Breast epithelium (tissue), 4 donors: Measurements from ENCODE around the gene SRSF4. TPM values are rescaled to one million over a fixed set of nuclear protein-coding genes. Genes with fewer than 3 reads are reported as not detected.
"Not testable (repeated sequence)": the region's sequence is repeated elsewhere in the genome, so short reads cannot be mapped to it uniquely, and the experiment has no call there.

ENCODE experiments used
- DNase-seq, 2 donors: peaks; one replicate each; pipeline ENCODE4 v3.0.0-alpha.2; 2019; ENCODE audit warnings: low spot score in 2 of 2
- H3K27ac ChIP-seq, 2 donors: fragments of 200-600 bp; sonication (generic) in 1 of 2; one replicate each; pipeline ENCODE4 v1.5.1; 2016 to 2019; ENCODE audit warnings: mild to moderate bottlenecking in 1 of 2
- H3K27me3 ChIP-seq, 2 donors: fragments of 200-600 bp; sonication (generic) in 1 of 2; one replicate each; pipeline versions ENCODE4 v1.5.1 to v1.6.0; 2017 to 2019; ENCODE audit warnings: control low read depth in 1 of 2, mild to moderate bottlenecking in 1 of 2
- H3K36me3 ChIP-seq: fragments of 200-600 bp; one replicate; pipeline ENCODE4 v1.5.1; 2019
- H3K4me1 ChIP-seq, 2 donors: fragments of 200-600 bp; sonication (generic); one replicate each; pipeline ENCODE4 v1.5.1; 2016 to 2019; ENCODE audit warnings: control low read depth in 1 of 2
- H3K4me3 ChIP-seq, 3 donors: fragments of 200-600 bp; sonication (generic); 1 replicate in 2 of 3; 2 replicates in 1 of 3; pipeline ENCODE4 v1.5.1; 2016 to 2019; ENCODE audit warnings: mild to moderate bottlenecking in 3 of 3, moderate library complexity in 2 of 3
- H3K9me3 ChIP-seq, 2 donors: fragments of 200-600 bp; sonication (generic) in 1 of 2; one replicate each; pipeline ENCODE4 v1.5.1; 2016 to 2019; ENCODE audit warnings: control low read depth in 1 of 2
- CTCF ChIP-seq, 3 donors: fragments of 450-650 bp; IDR thresholded peaks; one replicate each; pipeline ENCODE4 v1.5.1; 2016 to 2017; ENCODE audit warnings: antibody characterized with exemption in 3 of 3, mild to moderate bottlenecking in 3 of 3, moderate library complexity in 3 of 3
- POLR2A ChIP-seq: fragments of 450-650 bp; IDR thresholded peaks from one replicate; pipeline ENCODE4 v1.6.1; 2016; ENCODE audit warnings: antibody characterized with exemption, mild to moderate bottlenecking, moderate library complexity
- POLR2AphosphoS5 ChIP-seq, 3 donors: sonication (generic); formaldehyde crosslinking; IDR thresholded peaks; one replicate each; pipeline ENCODE4 v1.6.1; 2017; ENCODE audit warnings: antibody characterized with exemption in 3 of 3
- intact Hi-C: fragments of 100-400 bp; cut with DNase I; formaldehyde crosslinking; loops from one replicate; pipeline ENCODE4 v1.15.1; 2023; ENCODE audit warnings: low total_unique reads
- total RNA-seq, 3 donors: library from RNA; depleted of rRNA; stranded (reverse); fragments of >200 nt; gene quantifications; one replicate each; pipeline ENCODE4 v1.1.0, GENCODE V29; 2016

SRSF4 gene
- total RNA-seq, 3 donors from 2014 or later = 79.7 to 86.2 (median 85.2) TPM

GRCh38 chr1:29156543-29157268 is 25.0 kb downstream of the SRSF4 start:
- Histone ChIP-seq H3K4me1 (peaks cover 0 to 4% of the 10 kb centered on the region in 2 donors), H3K4me3 (no peak overlapping the region), H3K36me3 (no peaks in the 10 kb centered on the region), H3K27me3 (no peaks in the 10 kb centered on the region), H3K27ac (peak overlapping the region; percentile 27 to 57), H3K9me3 (no peaks in the 10 kb centered on the region)
- intact Hi-C loops = no loop called here
- TF ChIP-seq POLR2AphosphoS5 (IDR thresholded peaks at IDR 0.05) (no peak), POLR2A (no peak), CTCF (IDR thresholded peaks at IDR 0.05) (no peak)
- no peak for DNase-seq

GRCh38 chr1:29152046-29152805 is 29.5 kb downstream of the SRSF4 start:
- Histone ChIP-seq H3K9me3 (no peaks in the 10 kb centered on the region), H3K27ac (no peak overlapping the region), H3K36me3 (no peaks in the 10 kb centered on the region), H3K4me3 (no peak overlapping the region), H3K4me1 (peaks cover 0 to 4% of the 10 kb centered on the region in 2 donors), H3K27me3 (no peaks in the 10 kb centered on the region)
- no peak for TF ChIP-seq POLR2AphosphoS5 (IDR thresholded peaks at IDR 0.05)
- TF ChIP-seq CTCF (IDR thresholded peaks at IDR 0.05) = no peak
- no peak for TF ChIP-seq POLR2A
- intact Hi-C loops = no loop called here
- no peak for DNase-seq

- H3K4me3 ChIP-seq, H3K27ac ChIP-seq, H3K9me3 ChIP-seq, intact Hi-C loops, H3K36me3 ChIP-seq, DNase-seq, H3K4me1 ChIP-seq, H3K27me3 ChIP-seq: not testable (repeated sequence)
These were observed 31.4 kb downstream of the SRSF4 start for GRCh38 chr1:29150346-29150745.

GRCh38 chr1:29148656-29149491 is 32.8 kb downstream of the SRSF4 start:
- Histone ChIP-seq H3K36me3 (no peaks in the 10 kb centered on the region), H3K27ac (no peak overlapping the region), H3K4me3 (no peak overlapping the region), H3K9me3 (no peaks in the 10 kb centered on the region), H3K4me1 (no peaks in the 10 kb centered on the region), H3K27me3 (no peaks in the 10 kb centered on the region)
- TF ChIP-seq POLR2A (no peak), POLR2AphosphoS5 (IDR thresholded peaks at IDR 0.05) (no peak), CTCF (IDR thresholded peaks at IDR 0.05) (no peak)
- DNase-seq = no peak
- intact Hi-C loops = no loop called here

GRCh38 chr1:29145739-29146437 is 35.8 kb downstream of the SRSF4 start:
- no peaks in the 10 kb centered on the region for H3K36me3 ChIP-seq
- no peak for DNase-seq
- intact Hi-C loops = no loop called here
- no peak for TF ChIP-seq POLR2AphosphoS5 (IDR thresholded peaks at IDR 0.05)
- TF ChIP-seq CTCF (IDR thresholded peaks at IDR 0.05) = no peak
- no peak for TF ChIP-seq POLR2A
- H3K27ac ChIP-seq = no peak overlapping the region
- H3K4me3 ChIP-seq = no peak overlapping the region
- no peaks in the 10 kb centered on the region for H3K9me3 ChIP-seq
- H3K4me1 ChIP-seq = no peaks in the 10 kb centered on the region
- no peaks in the 10 kb centered on the region for H3K27me3 ChIP-seq
